GM23338 (cell line): ENCODE results near the gene KAZN. TPM values are rescaled to one million over a fixed set of nuclear protein-coding genes. Genes with fewer than 3 reads are reported as not detected.

ENCODE experiments used
- ATAC-seq: fragments of 200-7000 bp; cut with Tn5 transposase; 3 replicates; pipeline ENCODE4 v1.9.1; 2020
- DNase-seq: peaks from one replicate; pipeline ENCODE4 v3.0.0-alpha.2; 2015; ENCODE audit warnings: low spot score
- H2AFZ ChIP-seq: fragments of 200-600 bp; sonication (generic); 2 replicates; pipeline ENCODE4 v1.8.0; 2016; ENCODE audit warnings: antibody characterized with exemption, mild to moderate bottlenecking, moderate library complexity
- H3F3A ChIP-seq: fragments of 200-600 bp; sonication (generic); replicated peaks from 2 replicates; pipeline ENCODE4 v1.8.0; 2017; ENCODE audit warnings: antibody characterized with exemption, mixed run types, low read depth
- H3K27ac ChIP-seq: fragments of 200-600 bp; sonication (generic); 2 replicates; pipeline ENCODE4 v1.6.1; 2016; ENCODE audit warnings: low read depth
- H3K27me3 ChIP-seq: fragments of 200-600 bp; sonication (generic); 2 replicates; pipeline ENCODE4 v1.8.0; 2016; ENCODE audit warnings: mild to moderate bottlenecking, mixed run types, moderate library complexity; ENCODE audit not compliant: insufficient read depth
- H3K36me3 ChIP-seq: fragments of 200-600 bp; sonication (generic); 2 replicates; pipeline ENCODE4 v1.8.0; 2016; ENCODE audit warnings: mild to moderate bottlenecking; ENCODE audit not compliant: insufficient read depth
- H3K4me1 ChIP-seq: fragments of 200-600 bp; sonication (generic); 2 replicates; pipeline ENCODE4 v1.8.0; 2016; ENCODE audit warnings: mild to moderate bottlenecking, moderate library complexity; ENCODE audit not compliant: insufficient read depth
- H3K4me2 ChIP-seq: fragments of 200-600 bp; sonication (generic); 2 replicates; pipeline ENCODE4 v1.7.1; 2017; ENCODE audit warnings: mixed run types
- H3K4me3 ChIP-seq: fragments of 200-600 bp; sonication (generic); 2 replicates; pipeline ENCODE4 v1.6.1; 2016; ENCODE audit warnings: mixed run types
- H3K79me2 ChIP-seq: fragments of 200-600 bp; sonication (generic); replicated peaks from 2 replicates; pipeline ENCODE4 v1.8.0; 2017; ENCODE audit warnings: mild to moderate bottlenecking; ENCODE audit not compliant: insufficient read depth
- H3K9me2 ChIP-seq: fragments of 200-600 bp; sonication (generic); 2 replicates; pipeline ENCODE4 v1.8.0; 2017; ENCODE audit not compliant: insufficient read depth
- H4K20me1 ChIP-seq: fragments of 200-600 bp; sonication (generic); replicated peaks from 2 replicates; pipeline ENCODE4 v1.8.0; 2017; ENCODE audit warnings: mild to moderate bottlenecking; ENCODE audit not compliant: insufficient read depth
- H3K27ac Mint-ChIP-seq: 2 replicates; pipeline ENCODE4 v1.8.0; 2020; ENCODE audit warnings: inconsistent platforms, mild to moderate bottlenecking, moderate library complexity, mixed read lengths
- H3K27me3 Mint-ChIP-seq: 3 replicates; pipeline ENCODE4 v1.8.0; 2022; ENCODE audit warnings: low read depth, mild to moderate bottlenecking, moderate library complexity, mixed read lengths, inconsistent platforms; ENCODE audit not compliant: insufficient read depth, poor library complexity
- H3K36me3 Mint-ChIP-seq: 3 replicates; pipeline ENCODE4 v1.8.0; 2021; ENCODE audit warnings: low read depth, mild to moderate bottlenecking, inconsistent platforms, moderate library complexity, mixed read lengths
- H3K4me1 Mint-ChIP-seq: 3 replicates; pipeline ENCODE4 v1.8.0; 2020; ENCODE audit warnings: mild to moderate bottlenecking, inconsistent platforms, mixed read lengths
- H3K4me3 Mint-ChIP-seq: 3 replicates; pipeline ENCODE4 v1.8.0; 2021; ENCODE audit warnings: moderate library complexity, mild to moderate bottlenecking, inconsistent platforms, mixed read lengths
- H3K9me3 Mint-ChIP-seq: 3 replicates; pipeline ENCODE4 v1.8.0; 2020; ENCODE audit warnings: moderate library complexity, mild to moderate bottlenecking, inconsistent platforms, mixed read lengths
- CREB1 ChIP-seq: fragments of 250-450 bp; sonication (Bioruptor Pico); IDR thresholded peaks from 2 replicates; pipeline ENCODE4 v1.5.0; 2020; ENCODE audit warnings: low read depth, mild to moderate bottlenecking, moderate library complexity
- CTCF ChIP-seq, 2 experiments: fragments of 200-600 bp in 1 of 2; sonication (generic) in 1 of 2; conservative IDR thresholded peaks; 2 replicates each; pipeline versions ENCODE4 v1.5.1 to v1.6.1; 2016 to 2017; ENCODE audit warnings: antibody characterized with exemption in 2 of 2, low read depth in 2 of 2, mild to moderate bottlenecking in 2 of 2, moderate library complexity in 1 of 2
- ETS1 ChIP-seq: IDR thresholded peaks from 2 replicates; pipeline ENCODE4 v1.6.1; 2016; ENCODE audit warnings: antibody characterized with exemption
- EZH2 ChIP-seq: fragments of 200-600 bp; sonication (generic); IDR thresholded peaks from one replicate; pipeline ENCODE4 v1.8.0; 2017; ENCODE audit warnings: antibody characterized with exemption, mild to moderate bottlenecking, low read depth; ENCODE audit not compliant: unreplicated experiment
- EZH2phosphoT487 ChIP-seq: fragments of 200-600 bp; sonication (generic); IDR thresholded peaks from one replicate; pipeline ENCODE4 v1.8.1; 2018; ENCODE audit warnings: antibody characterized with exemption; ENCODE audit not compliant: unreplicated experiment
- JUNB ChIP-seq: IDR thresholded peaks from one replicate; pipeline ENCODE4 v1.6.1; 2016; ENCODE audit warnings: antibody characterized with exemption; ENCODE audit not compliant: unreplicated experiment
- NANOG ChIP-seq: IDR thresholded peaks from 2 replicates; pipeline ENCODE4 v1.6.1; 2016; ENCODE audit warnings: antibody characterized with exemption, borderline replicate concordance
- POLR2AphosphoS5 ChIP-seq: IDR thresholded peaks from 2 replicates; pipeline ENCODE4 v1.6.1; 2016; ENCODE audit warnings: antibody characterized with exemption, low read depth
- REST ChIP-seq: IDR thresholded peaks from one replicate; pipeline ENCODE4 v1.6.1; 2018; ENCODE audit warnings: antibody characterized with exemption; ENCODE audit not compliant: unreplicated experiment
- STAT1 ChIP-seq: IDR thresholded peaks from one replicate; pipeline ENCODE4 v1.6.1; 2016; ENCODE audit warnings: antibody characterized with exemption; ENCODE audit not compliant: unreplicated experiment
- ZNF114 ChIP-seq: fragments of 250-450 bp; sonication (Bioruptor Pico); IDR thresholded peaks from 2 replicates; pipeline ENCODE4 v1.5.0; 2020; ENCODE audit warnings: mild to moderate bottlenecking, moderate library complexity
- ZNF331 ChIP-seq: fragments of 250-450 bp; sonication (Bioruptor Pico); IDR thresholded peaks from 2 replicates; pipeline ENCODE4 v1.5.0; 2020; ENCODE audit warnings: low read depth, mild to moderate bottlenecking, moderate library complexity
- polyA plus RNA-seq: library from polyadenylated mRNA; unstranded; fragments of >200 nt; fragmentation: Nextera tagmentation; extraction: Ambion mirVana; gene quantifications from 2 replicates; pipeline ENCODE4 v1.2.1, GENCODE V29; 2016
- total RNA-seq: library from RNA; depleted of rRNA; stranded (reverse); fragments of >200 nt; shearing (Covaris generic); gene quantifications from 2 replicates; pipeline ENCODE4 v1.2.3, GENCODE V29; 2014

KAZN gene
- total and polyA plus RNA-seq, 2 experiments from 2014 or later: 9.9 to 15.0 TPM

DNA sequence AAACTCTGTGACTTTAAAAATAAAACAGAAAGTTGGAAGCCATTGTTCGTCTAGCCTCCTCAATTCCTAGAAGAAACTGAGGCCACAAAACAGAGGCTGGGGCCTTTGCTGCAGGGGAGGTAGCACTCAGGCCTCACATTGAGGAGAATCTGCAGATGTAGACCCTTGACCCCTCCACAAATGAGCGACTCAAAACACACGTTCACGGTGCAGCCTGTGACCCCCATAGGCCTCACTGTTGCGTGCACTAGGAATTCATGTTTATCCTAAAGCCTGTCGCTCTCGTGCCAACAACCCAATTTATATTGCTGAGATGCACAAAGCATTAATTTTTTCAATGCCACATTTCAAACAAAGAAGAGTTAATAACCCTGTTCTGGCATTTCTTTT lies 560.7 kb downstream of the KAZN start:
- Histone ChIP-seq H3K79me2 (peaks cover 28% of the 10 kb centered on the region), H2AFZ (no peak overlapping the region), H3K27me3 (peaks cover 9% of the 10 kb centered on the region), H4K20me1 (peaks cover 10% of the 10 kb centered on the region), H3K9me2 (no peaks in the 10 kb centered on the region), H3K4me2 (no peak overlapping the region), H3K27ac (no peak overlapping the region), H3K36me3 (no peaks in the 10 kb centered on the region), H3F3A (no peaks in the 10 kb centered on the region), H3K4me1 (peaks cover 8% of the 10 kb centered on the region; the same call in 1 of the 2 replicates), H3K4me3 (no peak overlapping the region)
- no peaks in the 10 kb centered on the region for H3K9me3 Mint-ChIP-seq
- H3K27ac Mint-ChIP-seq: no peak overlapping the region
- H3K4me1 Mint-ChIP-seq: peaks cover 51% of the 10 kb centered on the region
- H3K4me3 Mint-ChIP-seq: no peak overlapping the region
- H3K36me3 Mint-ChIP-seq: no peaks in the 10 kb centered on the region
- DNase-seq (no peak), ATAC-seq (no peak)
- H3K27me3 Mint-ChIP-seq: peaks cover 29% of the 10 kb centered on the region
- TF ChIP-seq POLR2AphosphoS5 (no peak), NANOG (no peak)

DNA sequence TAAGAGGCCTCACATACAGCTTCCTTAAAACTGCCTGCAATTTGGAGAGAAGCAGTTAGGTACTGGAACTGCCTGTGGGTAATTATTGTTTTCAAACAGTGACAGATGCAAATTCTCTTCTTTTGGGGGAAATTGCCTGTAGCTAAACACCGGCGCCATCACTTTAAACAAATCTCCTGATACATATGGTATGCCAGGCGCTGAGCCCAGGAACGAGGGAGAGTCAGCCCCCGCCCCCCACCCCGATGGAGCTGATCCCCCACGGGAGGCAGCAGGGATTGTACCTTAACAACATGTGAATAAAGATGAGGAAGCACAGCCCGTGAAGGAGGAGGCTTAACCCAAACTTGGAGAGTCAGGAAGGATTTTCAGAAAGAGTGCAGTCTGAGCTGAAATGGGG lies 562.1 kb downstream of the KAZN start:
- ATAC-seq: no peak
- 0 out of 2 replicates have a peak overlapping the region, but pooled peaks have one; percentile 14 for H3K4me2 ChIP-seq
- TF ChIP-seq NANOG (no peak), EZH2 (no peak), STAT1 (no peak), CREB1 (CRISPR knock-in tag) (no peak), POLR2AphosphoS5 (no peak), ZNF114 (CRISPR knock-in tag) (no peak), CTCF (conservative IDR thresholded peaks at IDR 0.05; ENCODE audit: low read depth in 2 of 2) (no peak), ZNF331 (CRISPR knock-in tag) (no peak), REST (no peak), ETS1 (no peak), EZH2phosphoT487 (no peak), JUNB (no peak)

More for the DNA sequence above, 562.1 kb downstream of the KAZN start:
- H3K36me3 ChIP-seq: no peaks in the 10 kb centered on the region
- no peaks in the 10 kb centered on the region for H3K9me2 ChIP-seq
- no peak for DNase-seq
- H3K79me2 ChIP-seq: peaks cover 33% of the 10 kb centered on the region
- Mint-ChIP-seq H3K4me1 (peaks cover 40% of the 10 kb centered on the region), H3K36me3 (no peaks in the 10 kb centered on the region; the same call in 2 of the 3 replicates), H3K27ac (peak overlapping the region; percentile 2; the same call in 1 of the 2 replicates), H3K4me3 (no peak overlapping the region), H3K9me3 (no peaks in the 10 kb centered on the region), H3K27me3 (peaks cover 23% of the 10 kb centered on the region)
- H2AFZ ChIP-seq: no peak overlapping the region
- H3K4me3 ChIP-seq: no peak overlapping the region
- no peaks in the 10 kb centered on the region for H3F3A ChIP-seq
- H3K27ac ChIP-seq: no peak overlapping the region
- H4K20me1 ChIP-seq: peaks cover 8% of the 10 kb centered on the region
- no peaks in the 10 kb centered on the region for H3K27me3 ChIP-seq
- peaks cover 8% of the 10 kb centered on the region; the same call in 1 of the 2 replicates for H3K4me1 ChIP-seq
